Natural killer cell treated with Interleukin-12 subunit alpha and Interleukin-12 subunit beta and Interleukin-15 and Interleukin-18, amount 100 ng/mL, for 72 hours (primary cell): Measurements from ENCODE around the gene HINFP. TPM values are rescaled to one million over a fixed set of nuclear protein-coding genes. Genes with fewer than 3 reads are reported as not detected.

Experiments used
- ATAC-seq, 2 donors: fragments of 150-1000 bp; cut with Tn5 transposase in 1 of 2; sonication (Bioruptor Pico), chemical (Tn5 transposase) in 1 of 2; 2 replicates each; pipeline ENCODE4 v1.10.0; 2021
- DNase-seq: peaks from one replicate; pipeline ENCODE4 v3.0.0; 2022; ENCODE audit warnings: low spot score
- H3K27ac Mint-ChIP-seq, 2 donors: 1 replicate in 1 of 2; 2 replicates in 1 of 2; pipeline ENCODE4 v1.8.0; 2022; ENCODE audit warnings: mixed read lengths in 2 of 2, mild to moderate bottlenecking in 1 of 2, moderate library complexity in 1 of 2
- H3K27me3 Mint-ChIP-seq, 2 donors: 1 replicate in 1 of 2; 2 replicates in 1 of 2; pipeline ENCODE4 v1.8.0; 2022; ENCODE audit warnings: mixed read lengths in 2 of 2
- H3K36me3 Mint-ChIP-seq: one replicate; pipeline ENCODE4 v1.8.0; 2022; ENCODE audit warnings: mixed read lengths
- H3K4me1 Mint-ChIP-seq, 2 donors: 1 replicate in 1 of 2; 2 replicates in 1 of 2; pipeline ENCODE4 v1.8.0; 2022; ENCODE audit warnings: low read depth in 2 of 2, mixed read lengths in 2 of 2, mild to moderate bottlenecking in 1 of 2
- H3K4me3 Mint-ChIP-seq: one replicate; pipeline ENCODE4 v1.8.0; 2022; ENCODE audit warnings: mixed read lengths
- H3K9me3 Mint-ChIP-seq: 2 replicates; pipeline ENCODE4 v1.8.0; 2022; ENCODE audit warnings: mixed read lengths
- total RNA-seq, 2 donors: library from RNA; stranded (reverse); gene quantifications; one replicate each; pipeline ENCODE4 v1.2.3, GENCODE V29; 2022

The HINFP gene, protein sequence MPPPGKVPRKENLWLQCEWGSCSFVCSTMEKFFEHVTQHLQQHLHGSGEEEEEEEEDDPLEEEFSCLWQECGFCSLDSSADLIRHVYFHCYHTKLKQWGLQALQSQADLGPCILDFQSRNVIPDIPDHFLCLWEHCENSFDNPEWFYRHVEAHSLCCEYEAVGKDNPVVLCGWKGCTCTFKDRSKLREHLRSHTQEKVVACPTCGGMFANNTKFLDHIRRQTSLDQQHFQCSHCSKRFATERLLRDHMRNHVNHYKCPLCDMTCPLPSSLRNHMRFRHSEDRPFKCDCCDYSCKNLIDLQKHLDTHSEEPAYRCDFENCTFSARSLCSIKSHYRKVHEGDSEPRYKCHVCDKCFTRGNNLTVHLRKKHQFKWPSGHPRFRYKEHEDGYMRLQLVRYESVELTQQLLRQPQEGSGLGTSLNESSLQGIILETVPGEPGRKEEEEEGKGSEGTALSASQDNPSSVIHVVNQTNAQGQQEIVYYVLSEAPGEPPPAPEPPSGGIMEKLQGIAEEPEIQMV
- 10 to 100 TPM; 33.4 to 49.5 TPM for total RNA-seq

GRCh38 chr11:119121008-119121810 is at the start of gene HINFP:
HINFP (plus strand) TSS chr11:119121580; CDS start chr11:119126945, 5,365 bp downstream.
- Mint-ChIP-seq H3K27ac (peak within 1 kb of the TSS; percentile 74 to 90), H3K36me3 (no peaks in the 10 kb centered on the region), H3K9me3 (no peaks in the 10 kb centered on the region), H3K4me1 (peaks cover 18 to 32% of the 10 kb centered on the region in 2 donors), H3K4me3 (peak within 1 kb of the TSS; percentile 98), H3K27me3 (no peaks in the 10 kb centered on the region)
- DNase-seq (peak; percentile 100), ATAC-seq (peak; percentile 99)

DNA sequence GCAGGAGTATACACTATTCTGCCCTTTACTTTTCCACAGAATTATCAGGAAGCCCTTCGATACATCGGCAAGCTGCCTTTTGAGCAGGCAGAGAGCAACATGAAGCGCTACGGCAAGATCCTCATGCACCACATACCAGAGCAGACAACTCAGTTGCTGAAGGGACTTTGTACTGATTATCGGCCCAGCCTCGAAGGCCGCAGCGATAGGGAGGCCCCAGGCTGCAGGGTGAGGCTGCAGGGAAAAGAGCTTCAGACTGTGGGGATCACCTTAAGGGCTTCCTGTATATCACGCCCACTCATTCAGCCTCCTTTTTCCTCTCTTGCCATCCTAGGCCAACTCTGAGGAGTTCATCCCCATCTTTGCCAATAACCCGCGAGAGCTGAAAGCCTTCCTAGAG is 43.5 kb upstream of the HINFP start:
- no peak overlapping the region for H3K27ac Mint-ChIP-seq
- H3K4me1 Mint-ChIP-seq, result no peaks in the 10 kb centered on the region
- DNase-seq (no peak), ATAC-seq (no peak)
- no peaks in the 10 kb centered on the region for H3K9me3 Mint-ChIP-seq
- no peak overlapping the region for H3K4me3 Mint-ChIP-seq
- H3K27me3 Mint-ChIP-seq, result no peaks in the 10 kb centered on the region
- peaks cover 14% of the 10 kb centered on the region for H3K36me3 Mint-ChIP-seq

- Mint-ChIP-seq H3K27me3 (no peaks in the 10 kb centered on the region), H3K4me1 (no peaks in the 10 kb centered on the region), H3K4me3 (no peak overlapping the region), H3K27ac (no peak overlapping the region), H3K9me3 (no peaks in the 10 kb centered on the region), H3K36me3 (peaks cover 12% of the 10 kb centered on the region)
- DNase-seq, result no peak
- peak in 1 of 2 donors; percentile 27 for ATAC-seq
Measured at GRCh38 chr11:119078675-119079420, 42.5 kb upstream of the HINFP start.

DNA sequence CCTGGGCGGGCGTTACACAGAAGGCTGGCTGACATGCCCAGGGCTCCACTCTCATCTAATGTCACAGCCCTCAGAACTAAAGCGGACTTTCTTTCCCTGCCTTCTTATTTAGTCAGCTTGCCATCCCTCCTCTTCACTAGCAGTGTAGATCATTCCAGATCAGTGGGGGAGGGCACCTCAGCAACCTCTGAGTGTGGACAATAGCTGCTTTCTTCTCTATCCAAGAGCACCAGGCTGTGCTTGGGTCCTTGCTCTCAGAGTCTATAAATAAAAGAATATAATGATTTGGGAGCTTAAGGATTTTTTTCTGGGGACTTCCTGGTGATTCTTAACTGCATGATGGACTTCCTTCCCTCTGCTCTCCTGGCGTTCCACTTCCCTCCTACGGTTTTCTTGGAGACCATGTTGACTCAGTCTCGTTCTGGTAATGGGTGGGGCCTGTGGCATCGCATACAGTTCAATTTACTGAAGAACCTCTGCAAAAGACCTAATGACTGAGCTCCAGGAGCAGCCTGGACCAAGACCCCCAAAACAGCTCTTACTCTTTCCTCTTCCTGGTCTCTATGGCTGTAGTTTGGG is 39.6 kb upstream of the HINFP start:
- ATAC-seq, result no peak
- Mint-ChIP-seq H3K4me1 (peaks cover 14 to 18% of the 10 kb centered on the region in 2 donors), H3K27me3 (no peaks in the 10 kb centered on the region), H3K36me3 (peaks cover 12% of the 10 kb centered on the region), H3K27ac (no peak overlapping the region), H3K9me3 (no peaks in the 10 kb centered on the region), H3K4me3 (no peak overlapping the region)
- DNase-seq, result no peak

DNA sequence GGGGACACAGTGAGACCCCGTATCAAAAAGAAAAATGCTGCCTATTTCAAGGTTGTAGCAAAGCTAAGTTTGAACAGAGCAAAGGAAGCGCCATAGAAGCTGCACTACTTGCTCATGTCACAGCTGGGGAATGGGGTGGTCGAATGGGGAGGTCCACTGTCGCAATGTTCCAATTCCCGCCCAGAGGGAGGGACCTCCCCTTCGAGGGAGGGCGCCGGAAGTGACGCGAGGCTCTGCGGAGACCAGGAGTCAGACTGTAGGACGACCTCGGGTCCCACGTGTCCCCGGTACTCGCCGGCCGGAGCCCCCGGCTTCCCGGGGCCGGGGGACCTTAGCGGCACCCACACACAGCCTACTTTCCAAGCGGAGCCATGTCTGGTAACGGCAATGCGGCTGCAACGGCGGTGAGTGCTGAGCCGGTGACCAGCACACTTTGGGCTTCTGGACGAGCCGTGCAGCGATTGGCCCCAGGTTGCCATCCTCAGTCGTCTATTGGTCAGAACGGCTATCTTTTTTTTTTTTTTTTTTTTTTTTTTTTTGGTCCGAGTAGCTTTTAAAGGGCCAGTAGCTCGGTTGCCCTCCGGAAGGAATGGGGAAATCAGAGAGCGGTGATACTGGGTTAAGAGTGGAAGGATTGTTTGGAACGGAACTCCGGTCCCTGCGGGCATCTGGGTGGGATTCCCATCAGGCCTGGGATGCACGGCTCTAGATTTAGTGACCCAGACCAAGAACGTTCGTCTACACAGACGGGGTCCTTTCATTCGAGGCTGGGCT is 36.5 kb upstream of the HINFP start, which contains the start of gene HMBS:
Gene HMBS, plus strand, starts transcription at position 219 of the 774 bp plus-strand sequence. Its CDS starts 153 bp downstream, at position 372.
- H3K4me3 Mint-ChIP-seq, result peak within 1 kb of the TSS; percentile 93
- peak; percentile 96 to 97 for ATAC-seq
- DNase-seq, result peak; percentile 94
- no peaks in the 10 kb centered on the region for H3K9me3 Mint-ChIP-seq
- H3K36me3 Mint-ChIP-seq, result peaks cover 7% of the 10 kb centered on the region
- H3K27me3 Mint-ChIP-seq, result no peaks in the 10 kb centered on the region
- peaks cover 14 to 24% of the 10 kb centered on the region in 2 donors for H3K4me1 Mint-ChIP-seq
- peak within 1 kb of the TSS; percentile 87 to 94 for H3K27ac Mint-ChIP-seq

GRCh38 chr11:119085437-119085847 is 35.9 kb upstream of the HINFP start:
- ATAC-seq, result peak in 1 of 2 donors; percentile 35
- Mint-ChIP-seq H3K27ac (peak overlapping the region; percentile 87 to 94), H3K27me3 (no peaks in the 10 kb centered on the region), H3K36me3 (peaks cover 7% of the 10 kb centered on the region), H3K4me3 (peak overlapping the region; percentile 93), H3K9me3 (no peaks in the 10 kb centered on the region), H3K4me1 (peaks cover 14 to 28% of the 10 kb centered on the region in 2 donors)
- no peak for DNase-seq

DNA sequence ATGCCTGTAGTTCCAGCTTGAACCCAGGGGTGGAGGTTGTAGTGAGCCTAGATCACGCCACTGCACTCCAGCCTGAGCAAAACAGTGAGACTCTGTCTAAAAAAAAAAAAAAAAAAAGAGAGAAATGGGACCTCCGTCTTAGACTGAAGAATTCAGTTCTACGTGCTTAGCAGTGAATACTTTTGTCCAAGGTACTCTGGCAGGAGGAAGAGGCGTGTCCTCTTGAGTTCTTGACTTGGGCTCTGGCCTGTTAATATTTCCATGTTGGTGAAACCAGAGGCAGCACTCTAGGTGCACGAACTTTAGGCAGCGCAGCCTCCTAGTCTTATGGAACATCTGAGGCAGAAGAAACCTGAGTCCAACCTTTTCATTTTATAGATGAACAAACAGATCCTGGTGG is 34.3 kb upstream of the HINFP start:
- peak overlapping the region; percentile 15 for H3K4me3 Mint-ChIP-seq
- peaks cover 16 to 28% of the 10 kb centered on the region in 2 donors for H3K4me1 Mint-ChIP-seq

DNA sequence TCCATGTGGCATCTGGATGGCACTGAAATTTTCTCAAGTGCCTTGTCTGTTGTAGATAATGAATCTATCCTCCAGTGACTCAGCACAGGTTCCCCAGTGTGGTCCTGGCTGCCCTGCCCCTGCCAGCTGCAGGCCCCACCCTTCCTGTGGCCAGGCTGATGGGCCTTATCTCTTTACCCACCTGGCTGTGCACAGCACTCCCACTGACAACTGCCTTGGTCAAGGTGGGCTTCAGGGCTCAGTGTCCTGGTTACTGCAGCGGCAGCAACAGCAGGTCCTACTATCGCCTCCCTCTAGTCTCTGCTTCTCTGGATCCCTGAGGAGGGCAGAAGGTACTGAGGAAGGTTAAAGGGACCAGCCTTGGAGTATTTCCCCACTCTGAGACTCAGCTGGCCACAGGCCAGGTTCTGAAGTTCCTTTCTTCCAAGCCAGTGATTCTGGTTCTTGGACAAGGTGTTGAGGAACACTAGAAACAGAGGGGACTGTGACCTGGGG is 33.6 kb upstream of the HINFP start:
- peak overlapping the region; percentile 7 to 48 for H3K27ac Mint-ChIP-seq
- H3K27me3 Mint-ChIP-seq, result no peaks in the 10 kb centered on the region
- no peaks in the 10 kb centered on the region for H3K36me3 Mint-ChIP-seq
- ATAC-seq (no peak), DNase-seq (no peak)
- H3K9me3 Mint-ChIP-seq, result no peaks in the 10 kb centered on the region
- peaks cover 22 to 35% of the 10 kb centered on the region in 2 donors for H3K4me1 Mint-ChIP-seq
- peak overlapping the region; percentile 15 for H3K4me3 Mint-ChIP-seq

More for the DNA sequence above, 34.3 kb upstream of the HINFP start:
- DNase-seq (no peak), ATAC-seq (no peak)
- Mint-ChIP-seq H3K9me3 (no peaks in the 10 kb centered on the region), H3K27ac (peak overlapping the region in 1 of 2 donors; percentile 48), H3K36me3 (peaks cover 3% of the 10 kb centered on the region), H3K27me3 (no peaks in the 10 kb centered on the region)

DNA sequence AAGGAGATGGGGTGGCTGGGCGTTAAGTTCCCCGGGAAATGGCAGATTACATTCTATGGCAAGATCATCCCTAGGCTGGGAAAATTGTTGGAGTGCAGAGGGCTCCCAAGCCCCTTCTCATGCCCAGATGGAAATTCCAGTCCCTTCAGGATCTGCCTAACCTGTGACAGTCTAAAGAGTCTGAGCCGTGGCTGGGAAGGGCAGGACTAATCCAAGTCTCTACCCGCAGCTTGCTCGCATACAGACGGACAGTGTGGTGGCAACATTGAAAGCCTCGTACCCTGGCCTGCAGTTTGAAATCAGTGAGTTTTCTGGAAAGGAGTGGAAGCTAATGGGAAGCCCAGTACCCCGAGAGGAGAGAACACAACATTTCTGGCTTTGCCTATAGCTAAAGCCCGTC is 33.0 kb upstream of the HINFP start:
- Mint-ChIP-seq H3K36me3 (peaks cover 2% of the 10 kb centered on the region), H3K4me3 (no peak overlapping the region), H3K27me3 (no peaks in the 10 kb centered on the region), H3K4me1 (peaks cover 25 to 38% of the 10 kb centered on the region in 2 donors), H3K27ac (peak overlapping the region in 1 of 2 donors; percentile 7), H3K9me3 (no peaks in the 10 kb centered on the region)
- ATAC-seq (no peak), DNase-seq (no peak)

DNA sequence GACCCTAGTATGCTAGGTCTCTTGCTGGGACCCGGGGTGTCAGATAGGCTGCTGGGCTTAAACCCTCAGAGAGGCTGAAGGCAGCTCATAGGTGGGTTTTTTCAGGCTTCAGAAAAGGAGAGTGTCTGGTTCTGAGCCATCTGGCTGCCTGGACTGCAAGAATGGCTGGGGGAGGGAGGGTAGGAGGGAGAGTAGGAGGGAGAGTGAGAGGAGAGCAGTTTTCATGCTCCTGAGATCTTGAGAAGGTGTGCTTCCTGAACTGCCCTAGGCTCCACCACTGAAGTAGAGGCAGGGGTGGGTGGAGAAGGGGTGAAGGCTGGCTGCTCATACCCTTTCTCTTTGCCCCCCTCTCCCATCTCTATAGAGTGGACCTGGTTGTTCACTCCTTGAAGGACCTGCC is 32.1 kb upstream of the HINFP start:
- Mint-ChIP-seq H3K4me1 (peaks cover 30 to 42% of the 10 kb centered on the region in 2 donors), H3K27ac (no peak overlapping the region), H3K9me3 (no peaks in the 10 kb centered on the region), H3K36me3 (peaks cover 8% of the 10 kb centered on the region), H3K4me3 (no peak overlapping the region), H3K27me3 (no peaks in the 10 kb centered on the region)
- ATAC-seq, result no peak
- no peak for DNase-seq

DNA sequence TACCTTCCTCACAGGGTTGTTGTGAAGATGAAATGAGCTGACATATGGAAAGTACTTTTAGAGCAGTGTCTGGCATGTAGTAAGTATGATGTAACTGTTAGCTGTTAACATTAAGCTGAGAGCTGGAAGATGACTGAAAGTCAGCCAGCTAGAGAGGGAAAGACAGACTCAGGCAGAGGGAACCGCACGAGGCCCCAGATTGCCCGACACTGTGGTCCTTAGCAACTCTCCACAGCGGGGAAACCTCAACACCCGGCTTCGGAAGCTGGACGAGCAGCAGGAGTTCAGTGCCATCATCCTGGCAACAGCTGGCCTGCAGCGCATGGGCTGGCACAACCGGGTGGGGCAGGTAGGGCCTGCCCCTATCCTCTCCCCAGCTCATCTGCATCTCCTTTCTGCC is 30.2 kb upstream of the HINFP start:
- Mint-ChIP-seq H3K36me3 (peaks cover 8% of the 10 kb centered on the region), H3K4me1 (peaks cover 31 to 36% of the 10 kb centered on the region in 2 donors), H3K27me3 (no peaks in the 10 kb centered on the region), H3K9me3 (no peaks in the 10 kb centered on the region), H3K27ac (peak overlapping the region in 1 of 2 donors; percentile 93), H3K4me3 (no peak overlapping the region)
- no peak for ATAC-seq
- DNase-seq, result no peak
